OCI-LY1 (cell line): ENCODE measurements around the gene RASSF4.

ENCODE experiments used
- EZH2 ChIP-seq: fragments of 200-600 bp; sonication (generic), shearing (Covaris generic); IDR thresholded peaks from 2 replicates; pipeline ENCODE4 v1.8.0; 2017; ENCODE audit warnings: borderline replicate concordance, mixed run types, mild to moderate bottlenecking, antibody characterized with exemption, low read length, moderate library complexity, mixed read lengths
- TF ChIP-seq, protein P1 (sequence below): fragments of 200-600 bp; sonication (generic), shearing (Covaris generic); IDR thresholded peaks from 2 replicates; pipeline ENCODE4 v1.5.1; 2017; ENCODE audit warnings: mild to moderate bottlenecking, antibody characterized with exemption, low read length, moderate library complexity, mixed read lengths

DNA sequence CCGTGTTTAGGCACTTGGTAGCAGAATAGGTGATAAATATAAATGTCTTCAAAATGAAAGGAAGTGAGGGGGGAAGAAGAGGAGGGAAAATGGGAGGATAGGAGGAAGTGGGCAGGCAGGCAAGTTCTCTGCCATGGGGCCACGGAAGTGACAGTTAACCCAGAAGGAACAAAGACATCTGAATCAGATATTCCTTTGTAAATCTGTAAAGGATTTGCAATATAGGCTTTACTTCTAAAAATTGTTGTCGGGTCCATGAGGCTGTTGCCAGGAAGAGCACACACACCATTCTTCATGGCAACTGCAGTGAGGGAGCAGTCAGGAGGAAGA, 23.7 kb upstream of the RASSF4 start:
- TF ChIP-seq, protein P1, sequence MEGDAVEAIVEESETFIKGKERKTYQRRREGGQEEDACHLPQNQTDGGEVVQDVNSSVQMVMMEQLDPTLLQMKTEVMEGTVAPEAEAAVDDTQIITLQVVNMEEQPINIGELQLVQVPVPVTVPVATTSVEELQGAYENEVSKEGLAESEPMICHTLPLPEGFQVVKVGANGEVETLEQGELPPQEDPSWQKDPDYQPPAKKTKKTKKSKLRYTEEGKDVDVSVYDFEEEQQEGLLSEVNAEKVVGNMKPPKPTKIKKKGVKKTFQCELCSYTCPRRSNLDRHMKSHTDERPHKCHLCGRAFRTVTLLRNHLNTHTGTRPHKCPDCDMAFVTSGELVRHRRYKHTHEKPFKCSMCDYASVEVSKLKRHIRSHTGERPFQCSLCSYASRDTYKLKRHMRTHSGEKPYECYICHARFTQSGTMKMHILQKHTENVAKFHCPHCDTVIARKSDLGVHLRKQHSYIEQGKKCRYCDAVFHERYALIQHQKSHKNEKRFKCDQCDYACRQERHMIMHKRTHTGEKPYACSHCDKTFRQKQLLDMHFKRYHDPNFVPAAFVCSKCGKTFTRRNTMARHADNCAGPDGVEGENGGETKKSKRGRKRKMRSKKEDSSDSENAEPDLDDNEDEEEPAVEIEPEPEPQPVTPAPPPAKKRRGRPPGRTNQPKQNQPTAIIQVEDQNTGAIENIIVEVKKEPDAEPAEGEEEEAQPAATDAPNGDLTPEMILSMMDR = no peak
- TF ChIP-seq EZH2 = no peak
